ENCODE data around the gene KRT8.

- TF ChIP-seq GATA3 (IDR thresholded peaks at IDR 0.05; ENCODE audit: low read depth, low read length) (no peak), GATA2 (IDR thresholded peaks at IDR 0.05; ENCODE audit: low read depth, low read length) (no peak)
These were observed 21.8 kb upstream of the KRT8 start for GRCh38 chr12:52926596-52927234.
